VCaP (cell line): Measurements from ENCODE around the gene APBA1.

ENCODE experiments used
- H3K27ac ChIP-seq: fragments of 450-650 bp; 2 replicates; pipeline ENCODE4 v1.5.1; 2017
- TF ChIP-seq, protein P1 (sequence below): fragments of 450-650 bp; conservative IDR thresholded peaks from 2 replicates; pipeline ENCODE4 v1.5.1; 2017; ENCODE audit warnings: mild to moderate bottlenecking, moderate library complexity

Gene APBA1

DNA sequence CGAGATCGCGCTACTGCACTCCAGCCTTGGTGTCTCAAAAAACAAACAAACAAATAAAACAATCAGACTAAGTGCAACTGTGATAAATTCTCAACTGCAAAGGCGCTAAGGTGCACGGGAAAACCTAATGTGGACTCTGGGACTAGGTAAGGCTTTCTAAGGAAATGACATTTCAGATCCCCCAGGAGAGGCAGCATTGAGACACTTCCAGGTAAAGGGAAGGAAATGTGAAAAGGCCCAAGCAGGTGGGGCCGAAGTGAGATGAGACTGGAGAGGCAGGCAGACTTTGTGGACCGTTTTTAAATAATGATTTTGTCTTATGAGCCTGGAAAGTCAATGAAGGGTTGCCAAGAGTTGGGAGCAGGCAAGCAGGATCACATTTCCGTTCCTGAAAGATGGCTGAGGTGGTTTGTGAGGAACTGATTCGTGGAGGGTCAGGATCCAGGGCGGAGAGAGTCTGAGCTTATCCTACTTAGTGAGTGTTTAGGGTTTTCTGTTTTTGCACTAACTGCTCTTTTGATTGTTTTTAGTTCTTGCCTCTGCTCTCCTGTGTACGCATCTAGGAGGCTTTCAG lies 2.0 kb upstream of the APBA1 start:
- TF ChIP-seq, protein P1, sequence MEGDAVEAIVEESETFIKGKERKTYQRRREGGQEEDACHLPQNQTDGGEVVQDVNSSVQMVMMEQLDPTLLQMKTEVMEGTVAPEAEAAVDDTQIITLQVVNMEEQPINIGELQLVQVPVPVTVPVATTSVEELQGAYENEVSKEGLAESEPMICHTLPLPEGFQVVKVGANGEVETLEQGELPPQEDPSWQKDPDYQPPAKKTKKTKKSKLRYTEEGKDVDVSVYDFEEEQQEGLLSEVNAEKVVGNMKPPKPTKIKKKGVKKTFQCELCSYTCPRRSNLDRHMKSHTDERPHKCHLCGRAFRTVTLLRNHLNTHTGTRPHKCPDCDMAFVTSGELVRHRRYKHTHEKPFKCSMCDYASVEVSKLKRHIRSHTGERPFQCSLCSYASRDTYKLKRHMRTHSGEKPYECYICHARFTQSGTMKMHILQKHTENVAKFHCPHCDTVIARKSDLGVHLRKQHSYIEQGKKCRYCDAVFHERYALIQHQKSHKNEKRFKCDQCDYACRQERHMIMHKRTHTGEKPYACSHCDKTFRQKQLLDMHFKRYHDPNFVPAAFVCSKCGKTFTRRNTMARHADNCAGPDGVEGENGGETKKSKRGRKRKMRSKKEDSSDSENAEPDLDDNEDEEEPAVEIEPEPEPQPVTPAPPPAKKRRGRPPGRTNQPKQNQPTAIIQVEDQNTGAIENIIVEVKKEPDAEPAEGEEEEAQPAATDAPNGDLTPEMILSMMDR = peak; percentile 49
- H3K27ac ChIP-seq = peak overlapping the region; percentile 88

DNA sequence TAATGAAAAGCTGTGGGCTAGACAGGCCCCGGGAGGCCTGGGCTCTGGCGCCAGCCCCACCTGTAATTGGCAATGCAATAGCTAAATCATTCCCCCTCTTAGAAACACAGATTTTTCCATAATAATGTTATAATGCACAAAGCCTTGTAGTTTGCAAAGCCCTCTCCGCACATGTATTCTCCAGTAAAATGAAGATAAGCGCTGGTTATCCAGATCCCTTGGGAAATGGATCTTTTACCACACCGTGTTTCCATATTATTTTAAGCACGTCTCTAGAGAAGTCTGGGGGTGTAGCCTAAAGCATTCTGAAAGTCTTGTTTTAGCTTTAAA lies 1.1 kb upstream of the APBA1 start:
- TF ChIP-seq, protein P1 = no peak
- peak overlapping the region; percentile 88 for H3K27ac ChIP-seq

DNA sequence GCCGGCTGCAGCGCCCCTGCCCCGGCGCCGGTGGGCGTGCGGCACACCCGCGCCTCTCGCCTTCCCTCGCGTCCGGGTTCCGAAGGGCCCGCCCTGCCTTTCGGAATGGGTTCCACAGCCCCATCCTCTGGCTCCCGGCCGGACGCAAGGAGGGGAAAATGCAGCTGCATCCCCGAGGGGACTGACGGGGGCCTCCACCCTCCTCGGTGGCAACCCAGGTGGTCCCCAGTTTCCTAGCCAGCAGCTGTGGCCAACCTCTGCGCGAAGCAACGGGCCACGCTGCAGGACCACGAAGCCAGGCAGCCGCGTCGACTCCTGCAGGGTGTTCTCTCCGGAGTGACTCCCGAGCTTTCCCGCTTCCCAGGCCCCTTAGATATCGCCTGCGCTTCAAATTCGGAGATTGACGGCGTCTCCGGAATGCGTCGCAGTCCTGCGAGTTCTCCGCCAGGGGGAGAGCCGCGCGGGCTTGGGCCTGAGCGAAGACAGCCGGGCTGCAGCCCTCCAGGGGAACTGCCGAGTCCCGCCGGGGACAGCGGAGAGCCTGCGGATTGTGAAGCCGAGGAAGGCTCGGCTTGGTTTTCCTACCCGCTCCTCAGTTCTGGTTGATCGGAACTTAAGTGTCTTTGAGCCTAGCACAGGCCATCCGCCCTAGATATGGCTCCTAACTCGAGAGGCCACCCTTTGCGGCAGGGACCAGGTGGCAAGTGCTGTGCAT lies 582 bp upstream of the APBA1 start:
- TF ChIP-seq, protein P1 = peak; percentile 92
- peak overlapping the region; percentile 88 for H3K27ac ChIP-seq

DNA sequence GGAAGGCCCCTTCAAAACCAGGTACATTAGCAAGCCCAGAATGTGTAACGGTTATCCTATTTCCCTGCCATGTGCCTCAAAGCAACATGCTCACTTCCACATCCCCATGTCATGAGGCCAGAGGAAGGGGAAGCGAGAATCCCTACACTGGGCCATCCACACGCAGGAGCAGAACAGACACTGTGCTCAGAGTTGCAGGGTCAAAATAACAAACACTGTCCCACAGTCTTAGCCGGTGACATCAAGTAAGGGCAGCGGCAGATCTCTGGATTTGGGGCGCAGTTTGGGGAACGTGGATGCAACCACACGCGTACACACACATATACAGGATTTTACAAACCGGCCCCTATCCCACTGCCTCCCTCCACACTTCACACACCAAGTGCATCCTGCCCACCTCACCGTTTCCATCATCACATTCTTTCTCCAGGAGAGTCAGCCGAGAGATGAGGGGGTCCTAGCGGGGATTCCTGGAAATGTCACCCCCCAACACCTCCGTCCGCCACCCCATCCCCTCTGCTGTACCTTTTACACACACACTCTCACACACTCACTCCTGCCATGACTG lies 776 bp downstream of the APBA1 start:
- H3K27ac ChIP-seq = peak overlapping the region; percentile 88
- TF ChIP-seq, protein P1 = no peak

DNA sequence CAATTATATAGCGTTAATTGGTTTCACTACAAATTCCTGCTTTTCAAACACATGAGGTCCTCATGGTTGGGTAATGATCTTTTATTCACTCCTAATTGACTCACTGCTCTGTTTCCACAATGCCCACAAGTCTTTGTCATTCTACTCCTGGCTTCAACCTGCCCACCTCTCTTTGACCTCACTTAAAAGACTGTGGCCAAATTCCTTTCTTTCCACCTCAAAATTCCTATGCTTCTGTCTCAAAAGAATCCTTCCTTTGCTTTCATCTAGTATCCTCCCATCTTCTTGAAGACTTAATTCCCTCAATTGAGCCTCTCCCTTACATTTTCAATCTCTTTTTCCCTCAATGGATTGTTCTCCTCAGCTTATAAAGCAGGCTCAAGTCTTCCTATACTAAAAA lies 4.9 kb downstream of the APBA1 start:
- TF ChIP-seq, protein P1 = no peak
- no peak overlapping the region for H3K27ac ChIP-seq

DNA sequence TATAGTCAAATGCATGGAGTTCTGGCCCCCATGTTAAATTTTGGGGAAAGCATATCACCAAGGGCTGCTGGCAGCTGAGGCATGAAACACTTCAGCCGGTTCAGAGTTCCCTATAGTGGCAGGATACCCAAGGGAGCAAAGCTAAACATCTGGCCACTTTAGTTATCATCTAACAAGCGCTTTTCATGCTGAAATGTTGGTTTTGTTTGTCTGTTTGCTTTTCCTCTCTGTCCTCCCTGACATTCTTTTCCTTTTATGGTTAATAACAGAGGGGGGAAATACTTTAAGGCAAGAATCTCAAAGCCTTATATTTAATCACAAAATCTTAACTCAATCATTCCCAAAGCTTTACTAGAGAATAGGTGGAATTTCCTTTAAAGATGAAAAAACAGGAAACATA lies 11.9 kb downstream of the APBA1 start:
- TF ChIP-seq, protein P1 = no peak
- H3K27ac ChIP-seq = no peak overlapping the region

DNA sequence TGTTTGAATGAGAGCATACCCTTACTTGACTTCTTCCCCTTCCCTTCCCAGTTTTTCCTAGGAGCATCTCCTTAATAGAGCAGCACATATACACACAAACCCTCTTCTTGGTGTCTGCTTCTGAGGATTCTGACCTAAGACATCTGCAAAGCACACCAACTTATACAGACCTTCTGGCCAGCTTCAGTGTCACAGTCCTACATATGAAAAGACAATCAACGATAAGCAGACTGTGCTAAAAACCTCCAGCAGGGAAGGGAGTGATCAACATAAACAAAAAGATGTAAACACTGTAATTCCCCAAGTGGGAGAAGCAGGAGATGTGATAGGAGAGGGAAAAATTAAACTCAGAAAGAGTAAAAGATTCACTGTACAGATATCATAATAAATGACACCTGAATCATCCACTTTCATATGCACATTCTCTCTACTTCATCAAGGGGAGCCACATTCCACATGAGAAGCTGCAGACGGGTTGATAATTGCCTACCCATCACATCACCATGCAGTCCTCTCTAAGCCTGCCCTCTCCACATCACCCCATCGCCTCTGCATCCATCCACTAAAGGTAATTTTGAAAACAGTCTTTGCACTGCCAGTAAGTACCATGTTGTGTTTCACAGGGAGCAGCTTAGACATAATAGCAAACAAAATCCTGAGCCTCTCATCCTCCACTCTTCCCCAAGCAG lies 13.0 kb downstream of the APBA1 start:
- TF ChIP-seq, protein P1 = no peak
- H3K27ac ChIP-seq = no peak overlapping the region
